ENCODE data around the gene CD9. TPM values are rescaled to one million over a fixed set of nuclear protein-coding genes. Genes with fewer than 3 reads are reported as not detected.

Gene CD9
- total RNA-seq, 1 donor from 2014 or later: 22.1 TPM

Small RNAs within 50 kb of the gene (small RNA-seq; reads per million reads assigned to genes)
- gene ATP5MFP5 (ENCODE audit: low replicate concordance) (not detected), gene RF00019 (ENCODE audit: low replicate concordance) (not detected)

Other genes starting within 250 kb of the CD9 start
- 15.0 TPM for gene VWF, start 75.7 kb upstream of the CD9 start, total RNA-seq
- not detected for gene PLEKHG6, start 110.3 kb downstream of the CD9 start, total RNA-seq
- gene TNFRSF1A, start 141.7 kb downstream of the CD9 start, total RNA-seq: 8.1 TPM
- gene SCNN1A, start 175.2 kb downstream of the CD9 start, total RNA-seq: not detected
- 0.98 TPM for gene LTBR, start 183.8 kb downstream of the CD9 start, total RNA-seq
- 0.25 TPM for gene CD27, start 244.6 kb downstream of the CD9 start, total RNA-seq

All from temporal lobe (tissue), 2 donors.